Fibroblast of gingiva (primary cell): Measurements from ENCODE around the gene TASOR2.

Source experiments
- DNase-seq: peaks from one replicate; pipeline ENCODE4 v3.0.0-alpha.2; 2011; ENCODE audit warnings: low read depth

Gene TASOR2

DNA sequence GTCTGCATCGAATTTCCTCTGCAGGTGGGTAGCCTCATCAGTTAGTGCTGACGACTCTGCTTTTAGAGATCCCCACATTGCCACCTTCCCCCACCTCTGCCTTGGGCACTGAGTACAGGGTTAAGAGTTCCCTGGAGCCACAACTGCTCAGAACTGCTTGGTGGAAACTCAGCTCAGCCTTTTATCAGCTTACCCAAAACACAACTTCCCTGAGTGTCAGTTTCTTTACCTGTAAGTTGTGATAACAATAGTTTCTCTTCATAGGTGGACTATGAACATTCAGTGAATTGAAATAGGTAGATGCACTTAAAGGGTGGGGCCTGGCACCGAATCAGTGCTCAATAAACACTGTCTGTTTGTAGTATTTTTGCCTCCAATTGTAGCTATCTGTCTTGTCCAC lies 29.5 kb upstream of the TASOR2 start:
- no peak for DNase-seq

GRCh38 chr10:5656737-5657579 lies 27.7 kb upstream of the TASOR2 start:
- no peak for DNase-seq

DNA sequence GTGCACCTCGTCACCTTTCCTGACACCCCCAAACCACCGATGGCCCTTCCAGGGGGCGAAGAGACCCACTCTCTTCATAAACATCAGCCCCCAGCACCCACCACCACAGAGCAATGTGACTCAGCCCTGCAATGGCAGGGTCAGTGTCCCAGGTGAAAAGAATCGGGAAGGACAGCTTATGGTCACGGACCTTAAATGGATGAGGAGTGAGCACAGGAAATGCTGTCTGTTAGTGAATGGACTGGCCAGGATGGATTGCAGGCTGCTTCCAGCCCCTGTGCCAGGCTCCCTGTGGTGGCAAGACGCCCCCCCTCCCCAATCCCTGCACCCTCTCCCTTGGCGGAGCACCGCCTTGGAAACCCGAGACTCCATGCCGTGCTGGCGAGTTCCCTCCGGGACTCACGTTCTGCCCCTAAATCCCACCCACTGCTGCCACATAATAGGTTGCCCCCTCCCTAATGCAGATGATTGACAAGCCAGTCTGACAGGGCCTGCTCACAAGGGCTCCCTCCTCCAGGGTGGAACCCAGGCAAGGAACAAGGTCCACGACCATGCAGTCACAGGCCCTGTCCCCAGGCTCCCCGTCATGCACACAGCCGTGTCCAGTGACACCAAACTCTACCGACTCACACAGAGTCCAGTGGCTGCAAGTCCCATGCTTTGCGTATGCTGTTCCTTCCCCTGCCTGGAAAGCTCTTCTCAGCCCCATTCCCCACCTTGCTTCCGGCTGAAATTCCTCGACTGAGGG lies 25.6 kb upstream of the TASOR2 start:
- no peak for DNase-seq

- DNase-seq: peak; percentile 55
These were observed 24.7 kb upstream of the TASOR2 start for GRCh38 chr10:5659702-5660528.

- DNase-seq: no peak
These were observed 23.6 kb upstream of the TASOR2 start for GRCh38 chr10:5661043-5661442.

- DNase-seq: no peak
These were observed 21.7 kb upstream of the TASOR2 start for GRCh38 chr10:5662708-5663579.

DNA sequence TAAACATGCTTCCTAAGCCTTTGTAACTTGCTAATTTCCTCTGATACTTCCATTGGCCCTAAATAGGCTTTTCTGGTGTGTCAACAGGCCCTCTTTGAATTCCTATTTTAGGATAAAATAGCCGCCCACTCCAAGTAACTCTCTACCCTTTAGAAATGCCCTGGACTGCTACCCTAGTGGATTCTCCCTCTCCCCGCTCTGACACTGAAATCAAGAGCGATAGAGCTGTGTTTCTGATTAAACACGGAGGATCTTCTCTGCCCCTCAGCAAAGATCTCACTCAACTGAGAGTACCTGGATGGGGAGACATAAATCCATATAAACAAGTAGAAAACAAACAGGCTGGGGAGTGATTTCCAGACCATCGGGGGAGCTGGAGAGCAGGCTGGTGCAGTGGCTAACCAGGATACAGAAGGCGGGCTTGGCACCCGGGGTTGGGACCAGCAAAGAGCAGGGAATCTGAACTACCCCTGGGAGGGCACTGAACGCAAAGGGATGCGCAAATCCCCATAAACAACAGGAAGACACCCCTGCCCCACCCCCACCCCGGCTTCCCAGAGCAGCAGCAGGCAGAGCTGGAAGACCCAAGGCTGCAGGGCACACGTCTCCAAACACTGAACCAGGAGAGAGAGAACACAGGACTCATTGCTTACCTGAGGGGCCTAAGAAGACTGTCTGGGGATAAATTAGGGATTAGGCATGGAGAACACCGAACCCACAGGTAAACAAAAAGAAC lies 20.8 kb upstream of the TASOR2 start:
- no peak for DNase-seq

DNA sequence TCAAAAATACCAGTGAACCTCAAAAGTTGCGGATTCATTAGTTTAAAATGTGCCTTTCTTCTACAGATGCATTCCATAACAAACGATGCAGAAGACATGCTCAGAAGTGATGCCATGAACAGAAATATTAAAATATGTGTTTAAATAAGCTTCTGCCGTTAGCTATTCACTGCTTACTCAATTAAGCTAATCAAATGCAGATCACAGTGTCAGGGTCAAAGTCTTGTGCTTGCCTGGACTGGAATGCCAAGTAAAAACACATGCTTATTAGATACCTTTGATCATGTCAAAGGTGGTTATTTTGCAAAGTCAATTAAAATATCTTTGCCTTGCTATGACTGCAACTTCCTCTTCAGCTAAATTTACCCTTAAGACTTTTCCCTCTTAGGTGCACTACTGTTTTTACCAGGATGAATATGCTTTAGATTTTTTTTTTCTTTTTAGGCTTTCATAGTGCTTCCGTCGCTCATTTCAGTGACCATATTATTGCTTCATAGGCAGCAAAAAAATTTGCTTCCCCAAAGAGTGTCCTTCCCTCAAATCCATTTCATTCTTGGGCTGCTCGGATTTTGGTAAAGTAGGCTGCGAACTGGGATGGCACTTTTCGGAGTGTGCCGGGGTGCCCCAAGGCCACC lies 19.1 kb upstream of the TASOR2 start:
- peak; percentile 89 for DNase-seq

DNA sequence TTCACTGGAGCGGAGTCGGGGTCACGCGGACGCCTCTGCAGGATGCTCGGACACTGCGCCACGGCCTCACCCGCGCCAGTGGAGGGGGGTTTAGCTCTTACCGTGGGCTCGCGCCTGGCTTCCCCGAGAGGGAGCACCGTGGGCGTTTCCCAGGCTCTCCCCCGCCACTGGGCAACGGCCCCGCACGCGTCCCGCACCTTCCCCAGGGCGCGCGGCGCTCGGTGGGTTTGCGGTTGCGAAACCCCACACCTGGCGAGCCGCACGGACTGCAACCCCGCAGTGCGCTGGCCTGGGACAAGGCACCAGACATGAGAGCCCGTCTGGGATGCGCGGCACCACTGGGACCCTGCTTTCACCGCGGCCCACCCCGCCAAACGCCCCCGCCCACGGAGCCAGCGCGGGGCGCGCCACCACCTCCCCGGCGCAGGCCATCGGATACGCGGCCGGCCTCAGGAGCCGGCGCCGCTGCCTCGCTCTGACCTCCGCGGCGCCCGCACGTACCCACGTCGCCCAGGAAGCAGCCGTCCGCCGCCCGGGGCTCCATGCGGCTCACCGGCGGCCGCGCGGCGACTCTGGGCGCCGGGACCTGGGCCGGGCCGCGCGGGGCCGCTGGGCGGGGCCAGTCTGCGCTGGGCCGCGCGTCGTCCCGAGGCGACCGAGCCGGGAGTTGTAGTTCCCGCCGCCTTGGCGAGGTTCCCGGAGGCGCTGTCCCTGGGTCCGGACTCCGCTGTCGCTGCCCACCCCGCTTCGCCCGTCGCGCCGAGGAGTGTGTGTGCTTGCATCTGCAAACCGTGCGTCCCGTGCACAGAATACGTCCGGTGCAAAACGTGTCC lies 18.4 kb upstream of the TASOR2 start, which contains the start of gene ASB13:
ASB13 (minus strand) TSS at position 588 of the 833 bp plus-strand sequence; CDS start at position 544, 44 bp downstream.
- peak; percentile 47 for DNase-seq

- no peak for DNase-seq
These were observed 17.6 kb upstream of the TASOR2 start for GRCh38 chr10:5666841-5667630.

GRCh38 chr10:5668429-5668828 lies 16.2 kb upstream of the TASOR2 start:
- DNase-seq: no peak

GRCh38 chr10:5669604-5670003 lies 15.0 kb upstream of the TASOR2 start:
- DNase-seq: no peak

DNA sequence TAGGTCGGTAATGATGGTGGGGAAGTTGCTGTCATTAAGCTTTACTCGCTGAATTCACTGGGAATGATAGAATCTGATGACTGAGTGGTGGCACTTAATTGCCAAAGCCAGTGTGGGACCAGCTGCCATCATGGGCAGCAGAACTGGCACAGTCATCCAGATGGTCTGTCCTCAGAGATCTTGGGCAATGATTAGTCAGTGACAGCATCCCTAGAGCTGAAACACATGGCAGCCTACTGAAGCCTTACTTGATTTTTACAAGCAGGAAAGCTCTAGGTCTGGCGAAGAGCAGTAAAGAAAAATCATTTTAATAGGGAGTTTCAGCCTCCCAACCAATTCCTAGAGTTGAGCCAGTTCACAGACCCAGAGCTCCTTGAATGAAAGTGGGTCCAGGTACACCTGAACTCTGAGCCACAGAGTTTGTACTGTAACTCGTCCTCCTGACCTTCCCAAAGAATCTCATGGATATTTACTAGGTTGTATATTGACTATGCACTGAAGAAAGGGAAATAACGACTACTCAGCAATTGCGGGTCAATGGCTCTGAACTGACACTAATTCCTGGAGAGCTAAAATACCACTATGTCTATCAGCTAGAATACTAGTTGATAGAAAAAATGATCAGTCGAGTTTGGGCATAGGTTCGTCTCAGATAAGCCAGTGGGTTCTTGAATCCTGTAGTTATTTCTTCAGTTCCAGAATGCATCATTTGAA lies 13.8 kb upstream of the TASOR2 start:
- no peak for DNase-seq

- no peak for DNase-seq
These were observed 6.1 kb upstream of the TASOR2 start for GRCh38 chr10:5678397-5679036.

DNA sequence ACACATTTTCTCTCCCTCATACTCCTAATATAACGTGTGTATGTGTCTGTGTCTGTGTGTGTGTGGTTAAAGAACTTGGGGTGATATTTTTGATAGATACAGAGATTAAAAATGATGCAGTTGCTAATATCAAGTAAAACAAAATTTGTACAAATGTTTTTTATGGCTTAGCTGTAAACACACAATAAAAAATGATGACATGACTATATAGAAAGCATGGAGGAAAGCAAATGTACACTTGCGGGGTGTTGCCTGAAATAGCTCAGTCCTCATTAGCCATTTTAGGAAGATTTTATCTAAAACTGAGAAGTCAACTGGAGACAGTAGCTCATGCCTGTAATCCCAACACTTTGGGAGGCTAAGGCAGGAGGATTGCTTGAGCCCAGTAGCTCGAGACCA lies 5.6 kb upstream of the TASOR2 start:
- no peak for DNase-seq

DNA sequence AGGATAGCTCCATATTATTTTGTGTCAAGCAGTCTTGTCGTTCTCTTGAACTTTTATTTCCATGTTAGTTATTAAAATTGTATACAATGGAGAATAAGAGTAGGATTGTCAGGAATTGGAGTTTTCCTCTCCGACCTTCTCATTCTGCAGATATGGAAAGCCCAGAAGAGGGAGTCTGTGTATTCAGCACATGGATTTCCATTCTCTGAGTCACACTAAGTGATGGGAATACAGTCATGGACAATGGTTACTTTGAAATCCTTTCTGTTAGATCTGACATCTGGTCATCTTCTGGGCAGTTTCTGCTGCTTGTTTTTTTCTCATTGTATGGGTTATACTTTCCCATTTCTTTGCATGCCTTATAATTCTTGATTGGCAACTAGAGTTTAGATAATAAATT lies 5.0 kb upstream of the TASOR2 start:
- no peak for DNase-seq

- no peak for DNase-seq
These were observed 2.7 kb upstream of the TASOR2 start for GRCh38 chr10:5681930-5682329.
